ENCODE measurements around the gene NOLC1. TPM values are rescaled to one million over a fixed set of nuclear protein-coding genes. Genes with fewer than 3 reads are reported as not detected.

NOLC1 gene
- total RNA-seq, 1 donor from 2014 or later = 48.2 TPM

- Mint-ChIP-seq H3K27ac (ENCODE audit: unreplicated experiment) (peak overlapping the region; percentile 29), H3K27me3 (ENCODE audit: unreplicated experiment) (no peaks in the 10 kb centered on the region), H3K9me3 (ENCODE audit: unreplicated experiment) (no peaks in the 10 kb centered on the region), H3K4me1 (ENCODE audit: unreplicated experiment) (peaks cover 16% of the 10 kb centered on the region), H3K36me3 (ENCODE audit: unreplicated experiment) (peaks cover 38% of the 10 kb centered on the region), H3K4me3 (ENCODE audit: unreplicated experiment) (no peak overlapping the region)
- DNase-seq (ENCODE audit: extremely low spot score, unreplicated experiment) = no peak
- TF ChIP-seq, protein P1, sequence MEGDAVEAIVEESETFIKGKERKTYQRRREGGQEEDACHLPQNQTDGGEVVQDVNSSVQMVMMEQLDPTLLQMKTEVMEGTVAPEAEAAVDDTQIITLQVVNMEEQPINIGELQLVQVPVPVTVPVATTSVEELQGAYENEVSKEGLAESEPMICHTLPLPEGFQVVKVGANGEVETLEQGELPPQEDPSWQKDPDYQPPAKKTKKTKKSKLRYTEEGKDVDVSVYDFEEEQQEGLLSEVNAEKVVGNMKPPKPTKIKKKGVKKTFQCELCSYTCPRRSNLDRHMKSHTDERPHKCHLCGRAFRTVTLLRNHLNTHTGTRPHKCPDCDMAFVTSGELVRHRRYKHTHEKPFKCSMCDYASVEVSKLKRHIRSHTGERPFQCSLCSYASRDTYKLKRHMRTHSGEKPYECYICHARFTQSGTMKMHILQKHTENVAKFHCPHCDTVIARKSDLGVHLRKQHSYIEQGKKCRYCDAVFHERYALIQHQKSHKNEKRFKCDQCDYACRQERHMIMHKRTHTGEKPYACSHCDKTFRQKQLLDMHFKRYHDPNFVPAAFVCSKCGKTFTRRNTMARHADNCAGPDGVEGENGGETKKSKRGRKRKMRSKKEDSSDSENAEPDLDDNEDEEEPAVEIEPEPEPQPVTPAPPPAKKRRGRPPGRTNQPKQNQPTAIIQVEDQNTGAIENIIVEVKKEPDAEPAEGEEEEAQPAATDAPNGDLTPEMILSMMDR (IDR thresholded peaks at IDR 0.05) = no peak
Observed at GRCh38 chr10:102148275-102148674, 3.9 kb upstream of the NOLC1 start.

GRCh38 chr10:102150970-102151773 is 1.0 kb upstream of the NOLC1 start:
- peaks cover 21% of the 10 kb centered on the region for H3K4me1 Mint-ChIP-seq (ENCODE audit: unreplicated experiment)
- no peak for DNase-seq (ENCODE audit: extremely low spot score, unreplicated experiment)

DNA sequence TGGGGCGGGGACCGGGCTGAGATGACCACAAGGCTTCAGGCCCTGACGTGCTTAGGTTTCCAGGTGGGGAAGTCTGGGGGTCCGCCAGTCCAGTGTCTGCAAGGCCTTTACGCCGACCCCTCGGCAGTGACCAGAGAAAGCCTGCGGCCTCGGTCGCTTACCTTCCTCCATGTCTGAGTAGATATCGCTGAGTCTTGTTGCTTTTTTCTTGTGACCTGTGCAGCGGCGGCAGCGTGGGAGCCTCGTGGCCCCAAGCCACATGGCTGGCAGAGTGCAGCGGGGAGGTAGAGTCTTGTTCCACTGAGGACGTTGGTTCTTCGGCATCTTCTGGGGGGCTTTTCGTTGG is 329 bp downstream of the NOLC1 start:
- Mint-ChIP-seq H3K36me3 (ENCODE audit: unreplicated experiment) (peaks cover 23% of the 10 kb centered on the region), H3K4me3 (ENCODE audit: unreplicated experiment) (peak overlapping the region; percentile 84), H3K27me3 (ENCODE audit: unreplicated experiment) (no peaks in the 10 kb centered on the region), H3K27ac (ENCODE audit: unreplicated experiment) (peak overlapping the region; percentile 98), H3K4me1 (ENCODE audit: unreplicated experiment) (peaks cover 21% of the 10 kb centered on the region), H3K9me3 (ENCODE audit: unreplicated experiment) (no peaks in the 10 kb centered on the region)
- TF ChIP-seq, protein P1 (IDR thresholded peaks at IDR 0.05) = no peak
- DNase-seq (ENCODE audit: extremely low spot score, unreplicated experiment) = no peak

More at GRCh38 chr10:102150970-102151773, 1.0 kb upstream of the NOLC1 start:
- peak overlapping the region; percentile 98 for H3K27ac Mint-ChIP-seq (ENCODE audit: unreplicated experiment)
- no peaks in the 10 kb centered on the region for H3K9me3 Mint-ChIP-seq (ENCODE audit: unreplicated experiment)
- TF ChIP-seq, protein P1 (IDR thresholded peaks at IDR 0.05) = no peak
- no peaks in the 10 kb centered on the region for H3K27me3 Mint-ChIP-seq (ENCODE audit: unreplicated experiment)
- H3K4me3 Mint-ChIP-seq (ENCODE audit: unreplicated experiment) = peak overlapping the region; percentile 84
- H3K36me3 Mint-ChIP-seq (ENCODE audit: unreplicated experiment) = peaks cover 23% of the 10 kb centered on the region

- peaks cover 21% of the 10 kb centered on the region for H3K4me1 Mint-ChIP-seq (ENCODE audit: unreplicated experiment)
- H3K36me3 Mint-ChIP-seq (ENCODE audit: unreplicated experiment) = peaks cover 22% of the 10 kb centered on the region
- no peaks in the 10 kb centered on the region for H3K9me3 Mint-ChIP-seq (ENCODE audit: unreplicated experiment)
- H3K27ac Mint-ChIP-seq (ENCODE audit: unreplicated experiment) = peak overlapping the region; percentile 98
- DNase-seq (ENCODE audit: extremely low spot score, unreplicated experiment) = no peak
- H3K4me3 Mint-ChIP-seq (ENCODE audit: unreplicated experiment) = peak overlapping the region; percentile 84
- H3K27me3 Mint-ChIP-seq (ENCODE audit: unreplicated experiment) = no peaks in the 10 kb centered on the region
- TF ChIP-seq, protein P1 (IDR thresholded peaks at IDR 0.05) = no peak
Observed at GRCh38 chr10:102153093-102153620, 968 bp downstream of the NOLC1 start.

- Mint-ChIP-seq H3K36me3 (ENCODE audit: unreplicated experiment) (peaks cover 23% of the 10 kb centered on the region), H3K4me3 (ENCODE audit: unreplicated experiment) (peak overlapping the region; percentile 10), H3K27me3 (ENCODE audit: unreplicated experiment) (no peaks in the 10 kb centered on the region), H3K4me1 (ENCODE audit: unreplicated experiment) (peaks cover 21% of the 10 kb centered on the region), H3K9me3 (ENCODE audit: unreplicated experiment) (no peaks in the 10 kb centered on the region), H3K27ac (ENCODE audit: unreplicated experiment) (no peak overlapping the region)
- DNase-seq (ENCODE audit: extremely low spot score, unreplicated experiment) = no peak
- TF ChIP-seq, protein P1 (IDR thresholded peaks at IDR 0.05) = no peak
Observed at GRCh38 chr10:102154466-102155116, 2.4 kb downstream of the NOLC1 start.

Measured in osteocyte (in vitro differentiated cells).